GM23248 (cell line): ENCODE data around the gene SCAF4. TPM values are rescaled to one million over a fixed set of nuclear protein-coding genes. Genes with fewer than 3 reads are reported as not detected.
A peak's percentile ranks its signal among the peaks of the same experiment; 100 is the strongest.

Experiments used
- DNase-seq: peaks from one replicate; pipeline ENCODE4 v3.0.0-alpha.2; 2015
- H2AFZ ChIP-seq: fragments of 200-600 bp; sonication (generic); 2 replicates; pipeline ENCODE4 v1.6.1; 2016; ENCODE audit warnings: antibody characterized with exemption
- H3F3A ChIP-seq: fragments of 200-600 bp; sonication (generic); 2 replicates; pipeline ENCODE4 v1.6.1; 2016; ENCODE audit warnings: mild to moderate bottlenecking, antibody characterized with exemption, mixed run types; ENCODE audit not compliant: insufficient read depth
- H3K27ac ChIP-seq: fragments of 200-600 bp; sonication (generic); 2 replicates; pipeline ENCODE4 v1.5.1; 2016; ENCODE audit warnings: mild to moderate bottlenecking
- H3K27me3 ChIP-seq: fragments of 200-600 bp; sonication (generic); replicated peaks from 2 replicates; pipeline ENCODE4 v1.6.1; 2016; ENCODE audit warnings: mild to moderate bottlenecking; ENCODE audit not compliant: insufficient read depth
- H3K36me3 ChIP-seq: fragments of 200-600 bp; sonication (generic); 2 replicates; pipeline ENCODE4 v1.6.1; 2016; ENCODE audit warnings: low read depth, mild to moderate bottlenecking
- H3K4me1 ChIP-seq: fragments of 200-600 bp; sonication (generic); 2 replicates; pipeline ENCODE4 v1.6.1; 2016; ENCODE audit warnings: mild to moderate bottlenecking; ENCODE audit not compliant: insufficient read depth
- H3K4me2 ChIP-seq: fragments of 200-600 bp; sonication (generic); one replicate; pipeline ENCODE4 v1.6.1; 2016; ENCODE audit warnings: mild to moderate bottlenecking; ENCODE audit not compliant: unreplicated experiment
- H3K4me3 ChIP-seq: fragments of 200-600 bp; sonication (generic); 2 replicates; pipeline ENCODE4 v1.5.1; 2016; ENCODE audit warnings: mild to moderate bottlenecking
- H3K79me2 ChIP-seq: fragments of 200-600 bp; sonication (generic); 2 replicates; pipeline ENCODE4 v1.6.1; 2016; ENCODE audit warnings: mild to moderate bottlenecking; ENCODE audit not compliant: insufficient read depth
- H3K9ac ChIP-seq: fragments of 200-600 bp; sonication (generic); 2 replicates; pipeline ENCODE4 v1.6.1; 2016; ENCODE audit warnings: mild to moderate bottlenecking
- H3K9me2 ChIP-seq: fragments of 200-600 bp; sonication (generic); 2 replicates; pipeline ENCODE4 v1.6.1; 2016; ENCODE audit warnings: mixed run types, mild to moderate bottlenecking, moderate library complexity; ENCODE audit not compliant: insufficient read depth
- H3K9me3 ChIP-seq: fragments of 200-600 bp; sonication (generic); one replicate; pipeline ENCODE4 v1.6.1; 2017; ENCODE audit warnings: low read depth
- H4K20me1 ChIP-seq: fragments of 200-600 bp; sonication (generic); 2 replicates; pipeline ENCODE4 v1.6.0; 2016; ENCODE audit not compliant: insufficient read depth
- EZH2 ChIP-seq: fragments of 200-600 bp; sonication (generic); IDR thresholded peaks from 2 replicates; pipeline ENCODE4 v1.6.1; 2018; ENCODE audit warnings: antibody characterized with exemption, mild to moderate bottlenecking; ENCODE audit not compliant: insufficient read depth, poor library complexity, severe bottlenecking
- EZH2phosphoT487 ChIP-seq: fragments of 200-600 bp; sonication (generic); IDR thresholded peaks from 2 replicates; pipeline ENCODE4 v1.6.1; 2018; ENCODE audit warnings: antibody characterized with exemption, moderate library complexity, mild to moderate bottlenecking, low read depth; ENCODE audit not compliant: insufficient read depth
- WGBS, 2 experiments: methylation state at CpG; one replicate each; pipeline ENCODE4 v1.1.6; 2015 to 2017; ENCODE audit warnings: low lambda C conversion rate in 2 of 2, low coverage in 1 of 2; ENCODE audit errors: missing lambda C conversion rate in 2 of 2; 5-methylcytosine and 5-hydroxymethylcytosine counted together
- in situ Hi-C: fragments of 300-500 bp; cut with MboI; formaldehyde crosslinking; loops from 2 replicates; pipeline ENCODE4 v1.15.0; 2020
- polyA plus RNA-seq: library from polyadenylated mRNA; unstranded; fragments of >200 nt; fragmentation: Nextera tagmentation; extraction: Ambion mirVana; gene quantifications from 2 replicates; pipeline ENCODE4 v1.2.1, GENCODE V29; 2016
- total RNA-seq: library from RNA; depleted of rRNA; stranded (reverse); fragments of >200 nt; shearing (Covaris generic); gene quantifications from 2 replicates; pipeline ENCODE4 v1.2.3, GENCODE V29; 2014

SCAF4 gene
- total and polyA plus RNA-seq, 2 experiments from 2014 or later, result 3.2 to 19.4 TPM

GRCh38 chr21:31755027-31755426 lies 23.1 kb upstream of the SCAF4 start:
- in situ Hi-C loops, result no loop called here
- TF ChIP-seq EZH2phosphoT487, result no peak
- no peak for TF ChIP-seq EZH2
- WGBS, 2 experiments, result 82 to 84% methylated on average over 6 of the region's 6 CpGs
- no peak for DNase-seq
- Histone ChIP-seq H4K20me1 (no peaks in the 10 kb centered on the region), H3K9ac (no peak overlapping the region), H3K27me3 (no peaks in the 10 kb centered on the region), H3K4me2 (no peak overlapping the region), H2AFZ (no peak overlapping the region), H3K4me1 (no peaks in the 10 kb centered on the region), H3K36me3 (no peaks in the 10 kb centered on the region), H3K9me2 (no peaks in the 10 kb centered on the region), H3K4me3 (no peak overlapping the region), H3F3A (peaks cover 8% of the 10 kb centered on the region; the same call in 1 of the 2 replicates), H3K79me2 (no peaks in the 10 kb centered on the region), H3K9me3 (no peaks in the 10 kb centered on the region), H3K27ac (no peak overlapping the region)

- Histone ChIP-seq H3F3A (peaks cover 8% of the 10 kb centered on the region; the same call in 1 of the 2 replicates), H3K9me2 (no peaks in the 10 kb centered on the region), H3K9ac (no peak overlapping the region), H3K4me1 (no peaks in the 10 kb centered on the region), H4K20me1 (no peaks in the 10 kb centered on the region), H3K27me3 (no peaks in the 10 kb centered on the region), H2AFZ (no peak overlapping the region), H3K36me3 (no peaks in the 10 kb centered on the region), H3K4me3 (no peak overlapping the region), H3K27ac (no peak overlapping the region), H3K9me3 (no peaks in the 10 kb centered on the region), H3K4me2 (no peak overlapping the region), H3K79me2 (no peaks in the 10 kb centered on the region)
- in situ Hi-C loops, result no loop called here
- 97 to 100% methylated on average over 1 of the region's 1 CpG for WGBS, 2 experiments
- TF ChIP-seq EZH2phosphoT487, result no peak
- no peak for TF ChIP-seq EZH2
- DNase-seq, result no peak
Observed at GRCh38 chr21:31754708-31754960, 22.7 kb upstream of the SCAF4 start.

- Histone ChIP-seq H3K27me3 (no peaks in the 10 kb centered on the region), H3K4me2 (no peak overlapping the region), H3K9ac (no peak overlapping the region), H3K4me3 (no peak overlapping the region), H2AFZ (no peak overlapping the region), H3K9me3 (no peaks in the 10 kb centered on the region), H3K4me1 (no peaks in the 10 kb centered on the region), H3K27ac (no peak overlapping the region), H3K9me2 (no peaks in the 10 kb centered on the region), H3F3A (peaks cover 8% of the 10 kb centered on the region; the same call in 1 of the 2 replicates), H3K79me2 (no peaks in the 10 kb centered on the region), H4K20me1 (no peaks in the 10 kb centered on the region), H3K36me3 (no peaks in the 10 kb centered on the region)
- 57 to 65% methylated on average over 4 of the region's 4 CpGs for WGBS, 2 experiments
- DNase-seq, result no peak
- in situ Hi-C loops, result no loop called here
- TF ChIP-seq EZH2 (no peak), EZH2phosphoT487 (no peak)
Observed at GRCh38 chr21:31753949-31754707, 22.2 kb upstream of the SCAF4 start.

GRCh38 chr21:31752967-31753366 lies 21.0 kb upstream of the SCAF4 start:
- TF ChIP-seq EZH2phosphoT487, result no peak
- no peak for TF ChIP-seq EZH2
- Histone ChIP-seq H3K27me3 (no peaks in the 10 kb centered on the region), H3F3A (peaks cover 8% of the 10 kb centered on the region; the same call in 1 of the 2 replicates), H3K9me3 (no peaks in the 10 kb centered on the region), H4K20me1 (no peaks in the 10 kb centered on the region), H3K79me2 (no peaks in the 10 kb centered on the region), H3K9ac (no peak overlapping the region), H3K4me3 (no peak overlapping the region), H3K4me2 (no peak overlapping the region), H3K9me2 (no peaks in the 10 kb centered on the region), H3K27ac (no peak overlapping the region), H3K4me1 (no peaks in the 10 kb centered on the region), H3K36me3 (no peaks in the 10 kb centered on the region), H2AFZ (no peak overlapping the region)
- WGBS, 2 experiments, result 46 to 49% methylated on average over 3 of the region's 3 CpGs
- DNase-seq, result no peak
- in situ Hi-C loops, result no loop called here

- Histone ChIP-seq H3K9ac (no peak overlapping the region), H3K27me3 (no peaks in the 10 kb centered on the region), H3K27ac (no peak overlapping the region), H3F3A (peaks cover 8% of the 10 kb centered on the region; the same call in 1 of the 2 replicates), H2AFZ (no peak overlapping the region), H4K20me1 (no peaks in the 10 kb centered on the region), H3K4me3 (no peak overlapping the region), H3K4me2 (no peak overlapping the region), H3K36me3 (no peaks in the 10 kb centered on the region), H3K9me3 (no peaks in the 10 kb centered on the region), H3K79me2 (no peaks in the 10 kb centered on the region), H3K9me2 (no peaks in the 10 kb centered on the region), H3K4me1 (no peaks in the 10 kb centered on the region)
- peak; percentile 89 for DNase-seq
- TF ChIP-seq EZH2 (no peak), EZH2phosphoT487 (no peak)
- in situ Hi-C loops, result no loop called here
- 10 to 16% methylated on average over 4 of the region's 4 CpGs for WGBS, 2 experiments
Observed at GRCh38 chr21:31752352-31752751, 20.4 kb upstream of the SCAF4 start.
